ENCODE results near the gene HLF.

HLF gene

GRCh38 chr17:55334285-55334684 is 69.5 kb downstream of the HLF start:
- no peak for DNase-seq

- DNase-seq = no peak
These were observed 70.3 kb downstream of the HLF start for GRCh38 chr17:55334881-55335540.

GRCh38 chr17:55335625-55336024 is 70.9 kb downstream of the HLF start:
- DNase-seq = no peak

GRCh38 chr17:55336426-55336825 is 71.7 kb downstream of the HLF start:
- no peak for DNase-seq

- no peak for DNase-seq
These were observed 75.4 kb downstream of the HLF start for GRCh38 chr17:55340176-55340575.

GRCh38 chr17:55340686-55341085 is 75.9 kb downstream of the HLF start:
- DNase-seq = no peak

GRCh38 chr17:55341432-55341831 is 76.7 kb downstream of the HLF start:
- DNase-seq = no peak

GRCh38 chr17:55342800-55343585 is 78.2 kb downstream of the HLF start:
- DNase-seq = no peak

GRCh38 chr17:55343900-55344513 is 79.2 kb downstream of the HLF start:
- no peak for DNase-seq

GRCh38 chr17:55344514-55344997 is 79.8 kb downstream of the HLF start:
- DNase-seq = no peak

GRCh38 chr17:55345132-55345531 is 80.4 kb downstream of the HLF start:
- DNase-seq = no peak

GRCh38 chr17:55346658-55347057 is 81.9 kb downstream of the HLF start:
- DNase-seq = no peak

- no peak for DNase-seq
These were observed 82.6 kb downstream of the HLF start for GRCh38 chr17:55347341-55347740.

GRCh38 chr17:55348749-55349354 is 84.1 kb downstream of the HLF start:
- DNase-seq = peak in 1 of 2 experiments; percentile 8

GRCh38 chr17:55350825-55351205 is 86.1 kb downstream of the HLF start:
- DNase-seq = no peak

- no peak for DNase-seq
These were observed 86.5 kb downstream of the HLF start for GRCh38 chr17:55351226-55351625.

GRCh38 chr17:55354010-55354409 is 89.2 kb downstream of the HLF start:
- DNase-seq = no peak

GRCh38 chr17:55354941-55355340 is 90.2 kb downstream of the HLF start:
- no peak for DNase-seq

GRCh38 chr17:55356434-55357328 is 91.9 kb downstream of the HLF start:
- peak; percentile 56 to 57 for DNase-seq

GRCh38 chr17:55360971-55361370 is 96.2 kb downstream of the HLF start:
- DNase-seq = no peak

GRCh38 chr17:55363033-55363432 is 98.3 kb downstream of the HLF start:
- DNase-seq = no peak

GRCh38 chr17:55366020-55366481 is 101.3 kb downstream of the HLF start:
- peak in 1 of 2 experiments; percentile 25 for DNase-seq
